Liver (tissue), 9 donors: ENCODE data around the gene CMIP. TPM values are rescaled to one million over a fixed set of nuclear protein-coding genes. Genes with fewer than 3 reads are reported as not detected.

ENCODE experiments used
- DNase-seq: peaks from one replicate; pipeline ENCODE4 v3.0.0-alpha.2; 2017; ENCODE audit warnings: low spot score
- H3K27ac ChIP-seq, 2 donors: one replicate each; pipeline ENCODE4 v1.7.0; 2013; ENCODE audit warnings: inconsistent platforms in 2 of 2, low read length in 2 of 2, control low read depth in 1 of 2, low read depth in 1 of 2, mild to moderate bottlenecking in 1 of 2
- H3K27me3 ChIP-seq, 4 donors: one replicate each; pipeline versions ENCODE4 v1.6.1 to v1.7.0; 2013; ENCODE audit warnings: low read length in 3 of 4, inconsistent platforms in 1 of 4, mild to moderate bottlenecking in 1 of 4, moderate library complexity in 1 of 4; ENCODE audit not compliant: control insufficient read depth in 4 of 4, insufficient read depth in 4 of 4
- H3K36me3 ChIP-seq, 4 donors: one replicate each; pipeline versions ENCODE4 v1.6.1 to v1.7.0; 2013; ENCODE audit warnings: low read length in 3 of 4, mild to moderate bottlenecking in 3 of 4, low read depth in 1 of 4, moderate library complexity in 1 of 4; ENCODE audit not compliant: control insufficient read depth in 4 of 4, insufficient read depth in 3 of 4
- H3K4me1 ChIP-seq, 4 donors: one replicate each; pipeline versions ENCODE4 v1.6.1 to v1.7.0; 2013; ENCODE audit warnings: low read length in 3 of 4, mild to moderate bottlenecking in 3 of 4, moderate library complexity in 1 of 4; ENCODE audit not compliant: control insufficient read depth in 4 of 4, insufficient read depth in 4 of 4
- H3K4me3 ChIP-seq, 3 donors: one replicate each; pipeline versions ENCODE4 v1.6.1 to v1.7.0; 2013; ENCODE audit warnings: low read length in 3 of 3, control low read depth in 1 of 3, low read depth in 1 of 3, mild to moderate bottlenecking in 1 of 3
- H3K9ac ChIP-seq, 2 donors: one replicate each; pipeline ENCODE4 v1.7.0; 2013; ENCODE audit warnings: low read length in 2 of 2, mild to moderate bottlenecking in 2 of 2, moderate library complexity in 2 of 2, control low read depth in 1 of 2, low read depth in 1 of 2
- H3K9me3 ChIP-seq, 4 donors: one replicate each; pipeline versions ENCODE4 v1.6.1 to v1.7.0; 2013; ENCODE audit warnings: low read length in 3 of 4; ENCODE audit not compliant: control insufficient read depth in 4 of 4
- FOXA2 ChIP-seq: IDR thresholded peaks from 2 replicates; pipeline ENCODE4 v1.6.1; 2016; ENCODE audit warnings: antibody characterized with exemption
- GABPA ChIP-seq, 2 donors: IDR thresholded peaks in 1 of 2; conservative IDR thresholded peaks in 1 of 2; 2 replicates each; pipeline ENCODE4 v1.6.1; 2016; ENCODE audit warnings: antibody characterized with exemption in 2 of 2, mild to moderate bottlenecking in 1 of 2, moderate library complexity in 1 of 2
- HNF4A ChIP-seq, 2 donors: conservative IDR thresholded peaks; 2 replicates each; pipeline ENCODE4 v1.6.1; 2016; ENCODE audit warnings: antibody characterized with exemption in 2 of 2, mild to moderate bottlenecking in 2 of 2
- HNF4G ChIP-seq: IDR thresholded peaks from 2 replicates; pipeline ENCODE4 v1.6.1; 2016; ENCODE audit warnings: antibody characterized with exemption
- JUND ChIP-seq, 2 donors: IDR thresholded peaks; 2 replicates each; pipeline ENCODE4 v1.6.1; 2016; ENCODE audit warnings: antibody characterized with exemption in 2 of 2
- NR2F2 ChIP-seq: IDR thresholded peaks from 2 replicates; pipeline ENCODE4 v1.6.1; 2016; ENCODE audit warnings: antibody characterized with exemption
- YY1 ChIP-seq: IDR thresholded peaks from 2 replicates; pipeline ENCODE4 v1.6.1; 2016; ENCODE audit warnings: antibody characterized with exemption, mild to moderate bottlenecking
- WGBS: extraction: QIAGEN DNeasy Blood & Tissue Kit; methylation state at CpG from one replicate; pipeline ENCODE4 v1.1.7; 2013; 5-methylcytosine and 5-hydroxymethylcytosine counted together
- polyA plus RNA-seq, 2 donors: library from polyadenylated mRNA; stranded (reverse) in 1 of 2; unstranded in 1 of 2; fragments of 200-250 nt in 1 of 2; fragments of >200 nt in 1 of 2; fragmentation: Nextera tagmentation in 1 of 2; extraction: Ambion mirVana in 1 of 2; gene quantifications; one replicate each; pipeline versions ENCODE4 v1.2.1 to v1.2.3, GENCODE V29; 2013 to 2015
- total RNA-seq, 2 donors: library from RNA; depleted of rRNA; stranded (reverse); fragments of >200 nt; gene quantifications; one replicate each; pipeline ENCODE4 v1.2.3, GENCODE V29; 2014
- TF ChIP-seq, protein P1 (sequence below): IDR thresholded peaks from 2 replicates; pipeline ENCODE4 v1.6.1; 2016; ENCODE audit warnings: antibody characterized with exemption
- TF ChIP-seq, protein P2 (sequence below): fragments of 150-350 bp; IDR thresholded peaks from 2 replicates; pipeline ENCODE4 v1.5.1; 2017; ENCODE audit warnings: improper control_type of control experiment, low read depth, low read length; ENCODE audit not compliant: missing input control
- TF ChIP-seq, protein P3 (sequence below): IDR thresholded peaks from 2 replicates; pipeline ENCODE4 v1.6.1; 2016; ENCODE audit warnings: antibody characterized with exemption
- TF ChIP-seq, protein P4 (sequence below): IDR thresholded peaks from 2 replicates; pipeline ENCODE4 v1.6.1; 2016; ENCODE audit warnings: antibody characterized with exemption
- donor health status: healthy.
- donor health status: healthy.
- donor health status: healthy.
- donor health status: healthy.
- donor health status: healthy.

Gene CMIP
- total and polyA plus RNA-seq, 4 donors: 1.7 to 15.6 (median 10.1) TPM

DNA sequence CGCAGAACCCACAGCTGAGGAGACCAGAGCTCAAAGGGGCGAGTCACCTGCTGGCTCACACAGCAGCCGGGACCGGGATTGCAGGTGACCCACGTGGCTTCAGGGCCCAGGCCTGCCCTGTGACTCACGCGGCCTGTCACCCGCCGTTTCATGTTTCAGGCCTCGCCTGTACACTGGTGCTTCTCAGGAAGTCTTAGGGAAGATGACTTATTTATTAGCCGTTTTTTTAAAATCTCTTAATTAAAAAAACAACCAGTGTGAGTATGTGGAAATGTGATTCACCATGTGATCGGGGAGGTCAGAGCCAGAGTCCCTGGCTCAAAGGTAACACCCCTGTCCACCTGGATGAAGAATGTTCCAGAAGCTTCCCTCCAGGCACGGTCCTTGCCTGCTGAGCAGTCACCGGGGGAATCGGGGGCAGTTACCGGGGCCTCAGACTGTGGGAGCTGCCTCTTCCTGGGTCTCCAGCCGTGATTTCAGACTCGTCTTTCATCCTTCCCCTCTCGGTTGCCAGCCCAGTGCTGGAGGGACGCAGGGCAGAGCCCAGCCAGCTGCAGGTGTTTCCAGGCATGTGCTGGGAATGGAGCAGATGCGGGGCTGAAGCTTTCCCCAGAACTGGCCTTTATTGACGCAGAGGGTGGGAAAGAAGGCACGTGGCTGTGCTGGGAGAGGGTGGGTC is 49.3 kb downstream of the CMIP start (continued):
- TF ChIP-seq, protein P1, sequence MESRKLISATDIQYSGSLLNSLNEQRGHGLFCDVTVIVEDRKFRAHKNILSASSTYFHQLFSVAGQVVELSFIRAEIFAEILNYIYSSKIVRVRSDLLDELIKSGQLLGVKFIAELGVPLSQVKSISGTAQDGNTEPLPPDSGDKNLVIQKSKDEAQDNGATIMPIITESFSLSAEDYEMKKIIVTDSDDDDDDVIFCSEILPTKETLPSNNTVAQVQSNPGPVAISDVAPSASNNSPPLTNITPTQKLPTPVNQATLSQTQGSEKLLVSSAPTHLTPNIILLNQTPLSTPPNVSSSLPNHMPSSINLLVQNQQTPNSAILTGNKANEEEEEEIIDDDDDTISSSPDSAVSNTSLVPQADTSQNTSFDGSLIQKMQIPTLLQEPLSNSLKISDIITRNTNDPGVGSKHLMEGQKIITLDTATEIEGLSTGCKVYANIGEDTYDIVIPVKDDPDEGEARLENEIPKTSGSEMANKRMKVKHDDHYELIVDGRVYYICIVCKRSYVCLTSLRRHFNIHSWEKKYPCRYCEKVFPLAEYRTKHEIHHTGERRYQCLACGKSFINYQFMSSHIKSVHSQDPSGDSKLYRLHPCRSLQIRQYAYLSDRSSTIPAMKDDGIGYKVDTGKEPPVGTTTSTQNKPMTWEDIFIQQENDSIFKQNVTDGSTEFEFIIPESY: no peak
- no peak for TF ChIP-seq NR2F2
- peak; percentile 22 for TF ChIP-seq YY1

DNA sequence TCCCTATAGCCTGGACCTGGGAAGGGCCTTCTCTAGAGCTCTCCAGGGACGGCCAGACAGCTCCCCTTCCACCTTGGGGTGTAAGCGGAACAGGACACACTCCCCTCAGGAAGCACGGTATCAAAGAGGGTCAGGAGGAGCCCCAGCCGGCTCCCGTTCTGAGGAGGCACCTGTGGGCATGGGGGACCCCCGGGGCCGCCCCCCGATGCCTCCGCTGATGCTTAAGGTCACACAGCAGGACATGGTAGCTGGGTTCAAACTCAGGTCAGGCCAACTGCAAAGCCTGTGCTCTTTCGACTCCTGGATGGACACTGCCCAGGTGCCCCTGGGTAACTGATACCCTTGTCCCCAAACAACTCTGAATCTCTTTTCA is 49.8 kb downstream of the CMIP start:
- 76% methylated on average over 10 of the region's 10 CpGs for WGBS
- peak overlapping the region; percentile 62 to 63 for H3K27ac ChIP-seq
- H3K4me3 ChIP-seq: no peak overlapping the region
- no peak overlapping the region for H3K9ac ChIP-seq
- H3K4me1 ChIP-seq: peaks cover 27 to 77% (median 62%) of the 10 kb centered on the region in 4 donors
- H3K27me3 ChIP-seq: no peaks in the 10 kb centered on the region
- TF ChIP-seq HNF4A (conservative IDR thresholded peaks at IDR 0.05) (no peak), JUND (IDR thresholded peaks at IDR 0.05) (no peak), GABPA (IDR thresholded peaks at IDR 0.05 in 1 of 2, conservative IDR thresholded peaks at IDR 0.05 in 1 of 2) (no peak), NR2F2 (no peak), HNF4G (no peak)
- TF ChIP-seq, protein P2, sequence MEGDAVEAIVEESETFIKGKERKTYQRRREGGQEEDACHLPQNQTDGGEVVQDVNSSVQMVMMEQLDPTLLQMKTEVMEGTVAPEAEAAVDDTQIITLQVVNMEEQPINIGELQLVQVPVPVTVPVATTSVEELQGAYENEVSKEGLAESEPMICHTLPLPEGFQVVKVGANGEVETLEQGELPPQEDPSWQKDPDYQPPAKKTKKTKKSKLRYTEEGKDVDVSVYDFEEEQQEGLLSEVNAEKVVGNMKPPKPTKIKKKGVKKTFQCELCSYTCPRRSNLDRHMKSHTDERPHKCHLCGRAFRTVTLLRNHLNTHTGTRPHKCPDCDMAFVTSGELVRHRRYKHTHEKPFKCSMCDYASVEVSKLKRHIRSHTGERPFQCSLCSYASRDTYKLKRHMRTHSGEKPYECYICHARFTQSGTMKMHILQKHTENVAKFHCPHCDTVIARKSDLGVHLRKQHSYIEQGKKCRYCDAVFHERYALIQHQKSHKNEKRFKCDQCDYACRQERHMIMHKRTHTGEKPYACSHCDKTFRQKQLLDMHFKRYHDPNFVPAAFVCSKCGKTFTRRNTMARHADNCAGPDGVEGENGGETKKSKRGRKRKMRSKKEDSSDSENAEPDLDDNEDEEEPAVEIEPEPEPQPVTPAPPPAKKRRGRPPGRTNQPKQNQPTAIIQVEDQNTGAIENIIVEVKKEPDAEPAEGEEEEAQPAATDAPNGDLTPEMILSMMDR: no peak
- TF ChIP-seq, protein P1: no peak
- H3K9me3 ChIP-seq: no peaks in the 10 kb centered on the region
- no peak for DNase-seq
- H3K36me3 ChIP-seq: no peaks in the 10 kb centered on the region

DNA sequence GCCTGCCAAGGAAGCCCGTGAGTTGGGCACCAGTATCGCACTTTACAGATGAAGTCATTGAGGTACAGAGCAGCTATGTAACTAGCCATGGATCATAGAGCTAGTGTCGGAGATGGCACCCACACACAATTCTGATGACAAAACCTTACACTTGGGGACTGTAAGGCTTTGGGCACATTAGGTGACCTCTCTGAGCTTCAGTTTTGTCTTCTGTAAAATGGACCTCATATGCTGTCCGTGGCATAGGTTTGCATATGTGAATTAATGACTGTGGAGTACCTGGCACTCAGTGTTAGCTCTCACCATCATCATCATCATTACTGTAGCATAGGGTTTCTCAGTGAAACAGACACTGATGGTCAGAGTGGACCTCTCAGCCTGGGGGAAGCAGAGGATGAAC is 50.3 kb downstream of the CMIP start:
- WGBS: 92% methylated on average over 4 of the region's 4 CpGs
- H3K9ac ChIP-seq: no peak overlapping the region
- no peak for DNase-seq
- no peak for TF ChIP-seq HNF4A (conservative IDR thresholded peaks at IDR 0.05)
- TF ChIP-seq, protein P3, sequence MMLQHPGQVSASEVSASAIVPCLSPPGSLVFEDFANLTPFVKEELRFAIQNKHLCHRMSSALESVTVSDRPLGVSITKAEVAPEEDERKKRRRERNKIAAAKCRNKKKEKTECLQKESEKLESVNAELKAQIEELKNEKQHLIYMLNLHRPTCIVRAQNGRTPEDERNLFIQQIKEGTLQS: no peak
- no peak for TF ChIP-seq FOXA2
- TF ChIP-seq, protein P4, sequence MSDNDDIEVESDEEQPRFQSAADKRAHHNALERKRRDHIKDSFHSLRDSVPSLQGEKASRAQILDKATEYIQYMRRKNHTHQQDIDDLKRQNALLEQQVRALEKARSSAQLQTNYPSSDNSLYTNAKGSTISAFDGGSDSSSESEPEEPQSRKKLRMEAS: no peak
- H3K27me3 ChIP-seq: no peaks in the 10 kb centered on the region
- H3K4me1 ChIP-seq: peaks cover 27 to 72% (median 60%) of the 10 kb centered on the region in 4 donors
- H3K36me3 ChIP-seq: no peaks in the 10 kb centered on the region
- no peak overlapping the region for H3K4me3 ChIP-seq
- H3K27ac ChIP-seq: peak overlapping the region in 1 of 2 donors; percentile 34
- H3K9me3 ChIP-seq: no peaks in the 10 kb centered on the region
